ENCODE measurements around the gene GDF9. TPM values are rescaled to one million over a fixed set of nuclear protein-coding genes. Genes with fewer than 3 reads are reported as not detected.
A peak's percentile ranks its signal among the peaks of the same experiment; 100 is the strongest.

GDF9 gene
- total RNA-seq, 1 donor from 2014 or later, result 0.52 TPM

GRCh38 chr5:132876020-132876759, 9.9 kb upstream of the GDF9 start:
- Histone ChIP-seq H3K27me3 (ENCODE audit: control insufficient read depth in 3 of 3, insufficient read depth in 3 of 3, low read length in 3 of 3) (no peaks in the 10 kb centered on the region), H3K27ac (ENCODE audit: low read depth, low read length) (no peak overlapping the region), H3K4me3 (ENCODE audit: low read length in 3 of 3) (no peak overlapping the region), H3K9me3 (ENCODE audit: control insufficient read depth in 3 of 3, low read length in 3 of 3) (no peaks in the 10 kb centered on the region), H3K9ac (ENCODE audit: low read depth in 1 of 3, low read length in 3 of 3) (no peak overlapping the region), H3K36me3 (ENCODE audit: control insufficient read depth in 3 of 3, insufficient read depth in 3 of 3, low read length in 3 of 3) (peaks cover 21 to 32% (median 23%) of the 10 kb centered on the region in 3 donors), H3K4me1 (ENCODE audit: control insufficient read depth in 3 of 3, insufficient read depth in 3 of 3, low read length in 3 of 3) (peaks cover 17 to 30% (median 22%) of the 10 kb centered on the region in 3 donors)

- Histone ChIP-seq H3K9ac (ENCODE audit: low read depth in 1 of 3, low read length in 3 of 3) (no peak overlapping the region), H3K27me3 (ENCODE audit: control insufficient read depth in 3 of 3, insufficient read depth in 3 of 3, low read length in 3 of 3) (no peaks in the 10 kb centered on the region), H3K9me3 (ENCODE audit: control insufficient read depth in 3 of 3, low read length in 3 of 3) (no peaks in the 10 kb centered on the region), H3K27ac (ENCODE audit: low read depth, low read length) (no peak overlapping the region), H3K4me1 (ENCODE audit: control insufficient read depth in 3 of 3, insufficient read depth in 3 of 3, low read length in 3 of 3) (peaks cover 25 to 40% (median 26%) of the 10 kb centered on the region in 3 donors), H3K36me3 (ENCODE audit: control insufficient read depth in 3 of 3, insufficient read depth in 3 of 3, low read length in 3 of 3) (peaks cover 16 to 32% (median 20%) of the 10 kb centered on the region in 3 donors), H3K4me3 (ENCODE audit: low read length in 3 of 3) (no peak overlapping the region)
These were observed 7.6 kb upstream of the GDF9 start for GRCh38 chr5:132873930-132874271.

GRCh38 chr5:132873119-132873929, 7.1 kb upstream of the GDF9 start, which contains the start of gene LEAP2:
LEAP2 (plus strand) TSS chr5:132873668; CDS start chr5:132873695, 27 bp downstream.
- Histone ChIP-seq H3K9ac (ENCODE audit: low read depth in 1 of 3, low read length in 3 of 3) (no peak within 1 kb of the TSS), H3K36me3 (ENCODE audit: control insufficient read depth in 3 of 3, insufficient read depth in 3 of 3, low read length in 3 of 3) (peaks cover 21 to 37% (median 25%) of the 10 kb centered on the region in 3 donors), H3K4me1 (ENCODE audit: control insufficient read depth in 3 of 3, insufficient read depth in 3 of 3, low read length in 3 of 3) (peaks cover 21 to 40% (median 25%) of the 10 kb centered on the region in 3 donors), H3K4me3 (ENCODE audit: low read length in 3 of 3) (no peak within 1 kb of the TSS), H3K27me3 (ENCODE audit: control insufficient read depth in 3 of 3, insufficient read depth in 3 of 3, low read length in 3 of 3) (no peaks in the 10 kb centered on the region), H3K27ac (ENCODE audit: low read depth, low read length) (no peak within 1 kb of the TSS), H3K9me3 (ENCODE audit: control insufficient read depth in 3 of 3, low read length in 3 of 3) (no peaks in the 10 kb centered on the region)

GRCh38 chr5:132872788-132873118, 6.5 kb upstream of the GDF9 start:
- peaks cover 17 to 43% (median 27%) of the 10 kb centered on the region in 3 donors for H3K4me1 ChIP-seq (ENCODE audit: control insufficient read depth in 3 of 3, insufficient read depth in 3 of 3, low read length in 3 of 3)

GRCh38 chr5:132871459-132872284, 5.4 kb upstream of the GDF9 start:
- no peak overlapping the region for H3K27ac ChIP-seq (ENCODE audit: low read depth, low read length)
- peaks cover 27 to 47% (median 31%) of the 10 kb centered on the region in 3 donors for H3K36me3 ChIP-seq (ENCODE audit: control insufficient read depth in 3 of 3, insufficient read depth in 3 of 3, low read length in 3 of 3)

More at GRCh38 chr5:132872788-132873118, 6.5 kb upstream of the GDF9 start:
- Histone ChIP-seq H3K27me3 (ENCODE audit: control insufficient read depth in 3 of 3, insufficient read depth in 3 of 3, low read length in 3 of 3) (no peaks in the 10 kb centered on the region), H3K9me3 (ENCODE audit: control insufficient read depth in 3 of 3, low read length in 3 of 3) (no peaks in the 10 kb centered on the region), H3K27ac (ENCODE audit: low read depth, low read length) (no peak overlapping the region), H3K4me3 (ENCODE audit: low read length in 3 of 3) (no peak overlapping the region), H3K9ac (ENCODE audit: low read depth in 1 of 3, low read length in 3 of 3) (no peak overlapping the region), H3K36me3 (ENCODE audit: control insufficient read depth in 3 of 3, insufficient read depth in 3 of 3, low read length in 3 of 3) (peaks cover 21 to 43% (median 28%) of the 10 kb centered on the region in 3 donors)

GRCh38 chr5:132870801-132871200, 4.5 kb upstream of the GDF9 start:
- no peaks in the 10 kb centered on the region for H3K27me3 ChIP-seq (ENCODE audit: control insufficient read depth in 3 of 3, insufficient read depth in 3 of 3, low read length in 3 of 3)
- H3K36me3 ChIP-seq (ENCODE audit: control insufficient read depth in 3 of 3, insufficient read depth in 3 of 3, low read length in 3 of 3), result peaks cover 27 to 47% (median 31%) of the 10 kb centered on the region in 3 donors

More at GRCh38 chr5:132871459-132872284, 5.4 kb upstream of the GDF9 start:
- Histone ChIP-seq H3K27me3 (ENCODE audit: control insufficient read depth in 3 of 3, insufficient read depth in 3 of 3, low read length in 3 of 3) (no peaks in the 10 kb centered on the region), H3K4me3 (ENCODE audit: low read length in 3 of 3) (no peak overlapping the region), H3K4me1 (ENCODE audit: control insufficient read depth in 3 of 3, insufficient read depth in 3 of 3, low read length in 3 of 3) (peaks cover 20 to 48% (median 28%) of the 10 kb centered on the region in 3 donors), H3K9ac (ENCODE audit: low read depth in 1 of 3, low read length in 3 of 3) (no peak overlapping the region), H3K9me3 (ENCODE audit: control insufficient read depth in 3 of 3, low read length in 3 of 3) (no peaks in the 10 kb centered on the region)

GRCh38 chr5:132868754-132869153, 2.5 kb upstream of the GDF9 start:
- Histone ChIP-seq H3K4me1 (ENCODE audit: control insufficient read depth in 3 of 3, insufficient read depth in 3 of 3, low read length in 3 of 3) (peaks cover 25 to 54% (median 33%) of the 10 kb centered on the region in 3 donors), H3K4me3 (ENCODE audit: low read length in 3 of 3) (no peak overlapping the region), H3K9me3 (ENCODE audit: control insufficient read depth in 3 of 3, low read length in 3 of 3) (no peaks in the 10 kb centered on the region), H3K36me3 (ENCODE audit: control insufficient read depth in 3 of 3, insufficient read depth in 3 of 3, low read length in 3 of 3) (peaks cover 27 to 40% (median 31%) of the 10 kb centered on the region in 3 donors), H3K27me3 (ENCODE audit: control insufficient read depth in 3 of 3, insufficient read depth in 3 of 3, low read length in 3 of 3) (no peaks in the 10 kb centered on the region), H3K9ac (ENCODE audit: low read depth in 1 of 3, low read length in 3 of 3) (no peak overlapping the region), H3K27ac (ENCODE audit: low read depth, low read length) (no peak overlapping the region)

More at GRCh38 chr5:132870801-132871200, 4.5 kb upstream of the GDF9 start:
- H3K4me3 ChIP-seq (ENCODE audit: low read length in 3 of 3), result no peak overlapping the region
- H3K4me1 ChIP-seq (ENCODE audit: control insufficient read depth in 3 of 3, insufficient read depth in 3 of 3, low read length in 3 of 3), result peaks cover 22 to 51% (median 29%) of the 10 kb centered on the region in 3 donors
- H3K9me3 ChIP-seq (ENCODE audit: control insufficient read depth in 3 of 3, low read length in 3 of 3), result no peaks in the 10 kb centered on the region
- no peak overlapping the region for H3K9ac ChIP-seq (ENCODE audit: low read depth in 1 of 3, low read length in 3 of 3)
- H3K27ac ChIP-seq (ENCODE audit: low read depth, low read length), result no peak overlapping the region

GRCh38 chr5:132867046-132867451, 780 bp upstream of the GDF9 start:
- H3K4me3 ChIP-seq (ENCODE audit: low read length in 3 of 3), result peak overlapping the region; percentile 90 to 97 (median 91)
- no peaks in the 10 kb centered on the region for H3K27me3 ChIP-seq (ENCODE audit: control insufficient read depth in 3 of 3, insufficient read depth in 3 of 3, low read length in 3 of 3)
- peaks cover 24 to 34% (median 27%) of the 10 kb centered on the region in 3 donors for H3K36me3 ChIP-seq (ENCODE audit: control insufficient read depth in 3 of 3, insufficient read depth in 3 of 3, low read length in 3 of 3)
- H3K9ac ChIP-seq (ENCODE audit: low read depth in 1 of 3, low read length in 3 of 3), result peak overlapping the region; percentile 92 to 97 (median 94)
- peak overlapping the region; percentile 94 for H3K27ac ChIP-seq (ENCODE audit: low read depth, low read length)
- H3K9me3 ChIP-seq (ENCODE audit: control insufficient read depth in 3 of 3, low read length in 3 of 3), result no peaks in the 10 kb centered on the region
- H3K4me1 ChIP-seq (ENCODE audit: control insufficient read depth in 3 of 3, insufficient read depth in 3 of 3, low read length in 3 of 3), result peaks cover 18 to 42% (median 22%) of the 10 kb centered on the region in 3 donors

GRCh38 chr5:132865668-132866341, 464 bp downstream of the GDF9 start:
- H3K27me3 ChIP-seq (ENCODE audit: control insufficient read depth in 3 of 3, insufficient read depth in 3 of 3, low read length in 3 of 3), result no peaks in the 10 kb centered on the region

More at GRCh38 chr5:132865668-132866341, 464 bp downstream of the GDF9 start:
- peak overlapping the region; percentile 94 for H3K27ac ChIP-seq (ENCODE audit: low read depth, low read length)
- H3K9ac ChIP-seq (ENCODE audit: low read depth in 1 of 3, low read length in 3 of 3), result peak overlapping the region; percentile 92 to 97 (median 94)
- H3K4me1 ChIP-seq (ENCODE audit: control insufficient read depth in 3 of 3, insufficient read depth in 3 of 3, low read length in 3 of 3), result peaks cover 16 to 31% (median 18%) of the 10 kb centered on the region in 3 donors
- H3K36me3 ChIP-seq (ENCODE audit: control insufficient read depth in 3 of 3, insufficient read depth in 3 of 3, low read length in 3 of 3), result peaks cover 20 to 27% (median 24%) of the 10 kb centered on the region in 3 donors
- no peaks in the 10 kb centered on the region for H3K9me3 ChIP-seq (ENCODE audit: control insufficient read depth in 3 of 3, low read length in 3 of 3)
- peak overlapping the region; percentile 90 to 97 (median 91) for H3K4me3 ChIP-seq (ENCODE audit: low read length in 3 of 3)

Measured in skeletal muscle tissue (tissue), 4 donors.